GM19438 (cell line): ENCODE data around the gene MTMR1.

Experiments used
- ATAC-seq: cut with Tn5 transposase; IDR thresholded peaks from one replicate; pipeline ENCODE4 v1.9.1; 2021; ENCODE audit warnings: low read depth; ENCODE audit not compliant: unreplicated experiment

The MTMR1 gene

DNA sequence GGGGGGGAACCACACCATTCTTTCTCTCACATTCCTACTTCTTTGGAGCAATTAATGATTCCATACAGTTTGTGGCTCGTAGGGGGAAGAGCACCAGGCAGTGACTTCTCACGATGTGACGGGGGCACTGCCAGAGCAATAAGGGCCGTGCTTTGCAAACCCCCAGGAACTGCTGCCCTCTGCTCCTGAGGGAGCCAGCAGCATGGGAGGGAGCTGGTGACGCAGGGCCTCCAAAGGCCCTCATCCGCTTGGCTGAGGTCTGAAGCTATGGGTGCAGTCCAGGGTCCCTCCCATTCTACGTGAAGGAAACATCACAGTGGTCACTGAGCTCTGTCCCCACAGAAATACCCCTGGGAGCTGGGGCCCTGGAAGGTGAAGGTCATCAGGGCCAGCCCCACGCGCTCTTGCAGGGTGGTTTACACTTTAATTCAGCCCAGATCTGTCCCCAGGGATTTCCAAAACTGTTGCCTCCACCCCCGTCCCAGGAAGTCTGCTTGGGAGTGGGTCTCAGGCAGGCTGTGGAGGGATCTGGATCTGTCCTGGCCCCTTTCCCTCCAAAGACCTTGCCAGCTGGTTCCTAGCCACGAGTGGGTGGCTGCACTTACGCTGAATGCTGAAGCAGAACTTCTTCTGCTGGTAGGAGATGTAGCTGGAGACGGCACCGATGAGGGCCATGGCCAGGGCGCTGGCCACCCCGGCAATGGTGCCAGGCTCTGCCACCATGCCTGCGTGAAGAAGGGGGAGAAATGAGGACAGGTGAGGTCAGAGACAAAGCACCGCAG is 82.6 kb downstream of the MTMR1 start:
- no peak for ATAC-seq

DNA sequence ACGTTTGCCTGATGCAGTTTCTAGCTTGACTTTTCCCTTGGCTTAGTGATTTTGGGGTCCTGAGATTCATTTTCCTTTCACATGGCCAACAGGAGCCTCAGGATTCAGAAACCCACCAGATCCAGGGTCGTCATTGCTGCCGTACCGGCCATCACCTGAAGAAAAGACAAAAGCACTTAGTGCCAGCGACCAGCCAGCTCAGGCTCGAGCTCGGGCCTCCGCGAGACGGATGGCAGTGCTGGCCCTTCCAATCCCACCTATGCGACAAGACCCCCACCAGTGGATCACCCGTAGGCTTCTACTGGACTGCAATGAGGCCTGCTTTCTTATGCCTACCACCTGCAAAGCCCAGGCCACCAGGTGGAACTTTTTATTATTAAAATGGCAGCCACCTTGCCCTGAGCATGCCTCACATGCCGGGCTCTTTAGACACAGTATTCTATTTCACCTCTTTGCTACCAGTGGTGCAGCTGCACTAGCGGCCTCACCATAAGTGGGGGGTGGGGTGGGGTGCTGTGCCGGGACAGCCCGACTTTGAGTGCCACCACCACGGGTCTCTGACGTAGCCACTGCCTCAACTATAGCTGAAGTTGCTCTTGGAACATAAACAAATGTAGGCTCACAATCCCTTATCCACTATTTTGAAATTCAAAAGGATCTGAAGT is 84.3 kb downstream of the MTMR1 start:
- no peak for ATAC-seq

DNA sequence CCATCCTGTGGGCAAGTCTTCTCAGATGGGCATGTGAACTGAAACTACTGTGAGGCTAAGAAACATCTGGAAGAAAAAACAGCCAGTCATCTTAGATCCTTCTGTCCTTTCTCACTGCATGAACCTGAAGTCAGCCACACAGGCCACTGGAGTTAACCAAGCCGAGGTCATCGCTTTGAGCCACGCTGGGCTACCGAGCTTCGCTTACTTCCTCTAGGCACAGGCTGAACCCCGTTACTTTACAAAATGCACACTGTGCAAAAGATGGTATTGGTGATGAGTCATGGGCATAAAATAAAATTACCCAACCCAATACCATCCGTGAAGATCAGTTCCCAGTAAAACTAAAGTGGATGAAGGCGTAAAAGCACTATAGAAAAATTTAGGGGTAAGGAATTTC is 86.2 kb downstream of the MTMR1 start:
- no peak for ATAC-seq

DNA sequence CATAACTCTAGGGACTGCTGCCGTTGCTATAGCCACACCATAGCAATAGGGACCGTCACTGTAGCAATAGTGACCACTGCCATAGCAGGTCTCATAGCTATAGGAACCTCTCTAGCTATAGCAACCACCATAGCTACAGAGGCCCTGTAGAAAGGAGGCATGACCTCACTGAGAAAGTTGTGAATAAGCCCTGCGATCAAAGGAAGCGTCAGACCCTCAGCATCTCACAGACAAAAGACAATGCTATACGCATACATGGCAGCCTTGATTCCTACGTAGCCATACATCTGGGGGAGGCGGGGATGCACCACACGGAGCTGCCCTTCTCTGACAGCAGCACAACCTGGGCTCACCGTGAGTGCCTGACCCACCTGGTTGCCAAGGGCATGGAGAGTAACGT is 88.5 kb downstream of the MTMR1 start:
- no peak for ATAC-seq

DNA sequence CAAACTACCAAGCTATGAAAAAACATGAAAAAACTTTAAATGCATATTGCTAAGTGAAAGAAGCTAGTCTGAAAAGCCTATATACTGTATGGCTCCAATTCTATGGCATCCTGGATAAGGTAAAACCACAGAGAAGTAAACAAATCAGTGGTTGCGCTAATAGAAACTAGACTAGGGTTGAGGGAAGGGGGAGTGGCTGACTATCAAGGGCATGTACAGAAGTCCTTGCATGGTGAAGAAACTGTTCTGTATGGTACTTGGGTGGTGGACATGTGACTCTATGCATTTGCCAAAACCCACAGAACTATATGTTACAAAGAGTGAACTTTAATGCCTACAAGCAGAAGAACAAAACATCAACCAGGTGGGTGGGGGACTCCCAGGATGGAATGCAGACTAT is 96.8 kb downstream of the MTMR1 start:
- no peak for ATAC-seq

DNA sequence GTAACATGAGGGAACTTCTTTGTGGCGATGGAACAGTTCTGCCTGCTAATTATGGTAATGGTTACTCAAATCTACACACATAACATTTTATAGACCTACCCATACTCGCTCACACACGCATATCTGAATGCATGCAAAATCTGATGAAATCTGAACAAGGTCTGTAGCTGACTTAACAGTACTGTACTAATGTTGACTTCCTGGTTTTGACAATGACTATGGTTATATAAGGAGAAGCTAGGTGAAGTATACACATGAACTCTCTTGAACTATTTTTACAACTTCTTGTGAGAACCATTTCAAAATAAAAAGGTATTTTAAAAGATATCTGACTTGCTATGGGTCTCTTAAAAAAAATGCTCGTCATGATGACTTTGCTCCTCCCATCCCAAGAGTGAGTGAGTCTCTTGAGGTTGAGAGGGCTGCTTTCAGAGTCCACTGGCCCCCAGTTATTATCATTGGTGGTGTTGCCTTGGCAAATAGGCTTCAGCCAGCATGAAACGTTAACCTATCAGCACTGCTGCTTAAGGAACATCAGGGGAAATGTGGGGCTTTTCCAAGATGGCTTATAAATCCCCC is 99.8 kb downstream of the MTMR1 start:
- ATAC-seq: no peak

DNA sequence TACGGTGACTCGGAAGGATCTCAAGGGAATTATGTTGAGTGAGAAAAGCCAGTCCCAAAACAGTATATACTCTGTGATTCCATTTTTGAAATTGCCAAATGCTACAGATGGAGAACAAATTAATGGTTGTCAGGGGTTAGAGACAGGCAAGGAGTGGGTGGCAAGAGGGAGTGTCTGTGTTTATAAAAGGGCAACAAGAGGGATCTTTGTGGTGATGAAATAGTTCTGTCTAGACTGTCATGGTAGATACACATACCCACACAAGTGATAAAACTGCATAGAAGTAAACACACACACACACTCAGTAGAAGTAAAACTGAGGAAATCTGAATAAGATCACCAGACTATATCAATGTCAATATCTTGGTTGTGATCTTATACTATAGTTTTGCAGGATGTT is 112.5 kb downstream of the MTMR1 start:
- ATAC-seq: no peak

DNA sequence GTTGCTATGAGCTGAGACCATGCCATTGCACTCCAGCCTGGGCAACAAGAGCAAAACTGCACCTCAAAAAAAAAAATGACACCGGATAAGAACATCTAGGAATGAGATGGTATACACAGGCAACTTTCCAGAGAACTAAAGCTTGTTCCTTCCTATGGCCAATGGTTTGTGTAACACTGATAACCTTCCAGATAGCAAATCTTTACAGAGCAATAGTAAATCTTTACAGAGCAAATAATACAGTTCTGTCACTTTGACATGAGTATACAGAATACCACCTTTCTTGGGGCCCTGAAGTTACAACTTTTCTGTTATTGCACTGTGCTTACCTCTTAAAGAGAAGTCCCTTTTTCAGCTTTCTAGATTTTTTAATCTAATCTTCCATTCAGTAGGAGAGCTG is 113.6 kb downstream of the MTMR1 start:
- no peak for ATAC-seq

DNA sequence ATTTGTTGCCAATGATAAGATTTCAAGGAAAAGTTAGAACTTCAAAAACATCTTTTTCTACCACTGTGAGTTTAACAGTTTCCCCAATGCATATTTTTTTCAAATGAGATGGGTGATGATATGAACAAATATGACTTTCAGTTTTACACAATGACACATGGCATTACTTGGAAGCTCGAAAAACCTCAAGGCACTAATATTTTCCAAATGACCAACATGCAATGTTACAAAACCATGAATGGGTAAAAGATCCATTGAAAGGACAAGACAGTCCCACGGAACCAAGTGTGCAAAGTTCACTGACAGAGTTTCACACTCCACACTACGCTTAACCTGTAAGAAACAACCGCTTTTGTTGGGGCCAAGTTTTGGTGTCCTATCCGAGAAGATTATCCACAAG is 120.7 kb downstream of the MTMR1 start:
- no peak for ATAC-seq
